HL-60/S4 treated with retinoic acid at 250 ng/mL for 4 days and 3 days (cell line): Measurements from ENCODE around the gene CCDC89.

Source experiments
- in situ Hi-C: fragments of 300-500 bp; cut with MboI; formaldehyde crosslinking; loops from 2 replicates; pipeline ENCODE4 v1.7.0; 2022; ENCODE audit warnings: low sequenced_read_pairs

CCDC89 gene

GRCh38 chr11:85685820-85686459 is at the start of gene CCDC89:
TSS of gene CCDC89 (minus strand) at chr11:85686195. CDS start at chr11:85686130, 65 bp downstream.
- in situ Hi-C loops = no loop called here

GRCh38 chr11:85732965-85733364 is 47.0 kb upstream of the CCDC89 start:
- in situ Hi-C loops = no loop called here

- in situ Hi-C loops = no loop called here
Measured at GRCh38 chr11:85726381-85726780, 40.4 kb upstream of the CCDC89 start.

- in situ Hi-C loops = no loop called here
Measured at GRCh38 chr11:85725510-85726258, 39.7 kb upstream of the CCDC89 start.

GRCh38 chr11:85724748-85725465 is 38.9 kb upstream of the CCDC89 start:
- in situ Hi-C loops = no loop called here

- in situ Hi-C loops = no loop called here
Measured at GRCh38 chr11:85723088-85723487, 37.1 kb upstream of the CCDC89 start.

- in situ Hi-C loops = no loop called here
Measured at GRCh38 chr11:85721191-85721590, 35.2 kb upstream of the CCDC89 start.

GRCh38 chr11:85718991-85719807 is 33.2 kb upstream of the CCDC89 start:
- in situ Hi-C loops = no loop called here

- in situ Hi-C loops = no loop called here
Measured at GRCh38 chr11:85718126-85718943, 32.3 kb upstream of the CCDC89 start.

- in situ Hi-C loops = no loop called here
Measured at GRCh38 chr11:85717429-85717828, 31.4 kb upstream of the CCDC89 start.

- in situ Hi-C loops = no loop called here
Measured at GRCh38 chr11:85712953-85713352, 27.0 kb upstream of the CCDC89 start.

GRCh38 chr11:85710917-85711316 is 24.9 kb upstream of the CCDC89 start:
- in situ Hi-C loops = no loop called here

GRCh38 chr11:85709941-85710702 is 24.1 kb upstream of the CCDC89 start:
- in situ Hi-C loops = no loop called here

GRCh38 chr11:85705800-85706199 is 19.8 kb upstream of the CCDC89 start:
- in situ Hi-C loops = no loop called here

- in situ Hi-C loops = no loop called here
Measured at GRCh38 chr11:85704967-85705366, 19.0 kb upstream of the CCDC89 start.

- in situ Hi-C loops = no loop called here
Measured at GRCh38 chr11:85699957-85700741, 14.2 kb upstream of the CCDC89 start.

- in situ Hi-C loops = no loop called here
Measured at GRCh38 chr11:85698195-85698594, 12.2 kb upstream of the CCDC89 start.

- in situ Hi-C loops = no loop called here
Measured at GRCh38 chr11:85697747-85698146, 11.8 kb upstream of the CCDC89 start.

- in situ Hi-C loops = no loop called here
Measured at GRCh38 chr11:85695546-85695945, 9.6 kb upstream of the CCDC89 start.
